C4-2B (cell line): ENCODE data around the gene SLC30A3.

Experiments
- H3K27ac ChIP-seq: fragments of 450-650 bp; 2 replicates; pipeline ENCODE4 v1.5.1; 2017
- ZFX ChIP-seq: fragments of 450-650 bp; IDR thresholded peaks from 2 replicates; pipeline ENCODE4 v1.6.1; 2017
- TF ChIP-seq, protein P1 (sequence below): fragments of 450-650 bp; conservative IDR thresholded peaks from 2 replicates; pipeline ENCODE4 v1.5.1; 2017; ENCODE audit warnings: mild to moderate bottlenecking

The SLC30A3 gene

DNA sequence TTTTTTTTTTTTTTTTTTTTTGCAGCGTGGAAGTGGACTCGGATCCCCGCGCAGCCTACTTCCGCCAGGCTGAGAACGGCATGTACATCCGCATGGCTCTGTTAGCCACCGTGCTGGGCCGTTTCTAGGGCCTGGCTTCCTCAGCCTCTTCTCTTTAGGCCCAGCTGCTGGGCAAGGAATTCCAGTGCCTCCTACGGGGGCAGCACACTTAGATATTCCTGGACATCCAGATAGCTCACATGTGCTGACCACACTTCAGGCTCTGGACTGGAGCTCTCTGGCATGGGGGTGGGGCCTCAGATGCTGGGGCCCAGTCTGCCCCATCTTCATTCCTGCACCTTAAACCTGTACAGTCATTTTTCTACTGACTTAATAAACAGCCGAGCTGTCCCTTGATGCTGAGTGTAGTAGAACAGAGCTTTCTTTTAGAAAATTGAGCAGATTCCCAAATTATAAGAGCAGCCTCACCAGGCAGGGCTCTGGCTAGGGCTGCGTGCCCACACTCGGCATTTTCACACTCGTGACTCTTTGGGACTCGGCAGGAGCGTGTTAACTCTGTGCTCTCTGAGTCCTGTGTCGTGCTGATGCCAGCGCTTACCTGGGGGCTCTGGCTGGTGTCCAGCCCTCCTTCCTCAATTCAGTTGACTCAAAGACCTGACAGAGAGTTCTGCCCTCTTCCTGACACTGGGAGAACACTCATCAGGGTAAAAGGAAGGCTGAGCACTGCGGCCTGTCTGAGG lies 19.3 kb downstream of the SLC30A3 start:
- no peak for TF ChIP-seq ZFX
- TF ChIP-seq, protein P1, sequence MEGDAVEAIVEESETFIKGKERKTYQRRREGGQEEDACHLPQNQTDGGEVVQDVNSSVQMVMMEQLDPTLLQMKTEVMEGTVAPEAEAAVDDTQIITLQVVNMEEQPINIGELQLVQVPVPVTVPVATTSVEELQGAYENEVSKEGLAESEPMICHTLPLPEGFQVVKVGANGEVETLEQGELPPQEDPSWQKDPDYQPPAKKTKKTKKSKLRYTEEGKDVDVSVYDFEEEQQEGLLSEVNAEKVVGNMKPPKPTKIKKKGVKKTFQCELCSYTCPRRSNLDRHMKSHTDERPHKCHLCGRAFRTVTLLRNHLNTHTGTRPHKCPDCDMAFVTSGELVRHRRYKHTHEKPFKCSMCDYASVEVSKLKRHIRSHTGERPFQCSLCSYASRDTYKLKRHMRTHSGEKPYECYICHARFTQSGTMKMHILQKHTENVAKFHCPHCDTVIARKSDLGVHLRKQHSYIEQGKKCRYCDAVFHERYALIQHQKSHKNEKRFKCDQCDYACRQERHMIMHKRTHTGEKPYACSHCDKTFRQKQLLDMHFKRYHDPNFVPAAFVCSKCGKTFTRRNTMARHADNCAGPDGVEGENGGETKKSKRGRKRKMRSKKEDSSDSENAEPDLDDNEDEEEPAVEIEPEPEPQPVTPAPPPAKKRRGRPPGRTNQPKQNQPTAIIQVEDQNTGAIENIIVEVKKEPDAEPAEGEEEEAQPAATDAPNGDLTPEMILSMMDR: no peak
- no peak overlapping the region for H3K27ac ChIP-seq

DNA sequence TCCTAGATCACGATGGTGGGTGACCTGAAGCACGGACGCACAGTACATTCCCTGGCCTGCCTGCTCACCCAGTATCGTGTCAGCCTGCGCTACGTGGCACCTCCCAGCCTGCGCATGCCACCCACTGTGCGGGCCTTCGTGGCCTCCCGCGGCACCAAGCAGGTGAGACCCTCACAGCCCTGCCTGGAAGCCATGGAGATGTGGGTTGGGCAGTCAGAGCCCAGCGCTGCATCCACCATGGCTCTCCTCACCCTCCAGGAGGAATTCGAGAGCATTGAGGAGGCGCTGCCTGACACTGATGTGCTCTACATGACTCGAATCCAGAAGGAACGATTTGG lies 20.3 kb downstream of the SLC30A3 start:
- TF ChIP-seq ZFX: no peak
- TF ChIP-seq, protein P1: no peak
- no peak overlapping the region for H3K27ac ChIP-seq

DNA sequence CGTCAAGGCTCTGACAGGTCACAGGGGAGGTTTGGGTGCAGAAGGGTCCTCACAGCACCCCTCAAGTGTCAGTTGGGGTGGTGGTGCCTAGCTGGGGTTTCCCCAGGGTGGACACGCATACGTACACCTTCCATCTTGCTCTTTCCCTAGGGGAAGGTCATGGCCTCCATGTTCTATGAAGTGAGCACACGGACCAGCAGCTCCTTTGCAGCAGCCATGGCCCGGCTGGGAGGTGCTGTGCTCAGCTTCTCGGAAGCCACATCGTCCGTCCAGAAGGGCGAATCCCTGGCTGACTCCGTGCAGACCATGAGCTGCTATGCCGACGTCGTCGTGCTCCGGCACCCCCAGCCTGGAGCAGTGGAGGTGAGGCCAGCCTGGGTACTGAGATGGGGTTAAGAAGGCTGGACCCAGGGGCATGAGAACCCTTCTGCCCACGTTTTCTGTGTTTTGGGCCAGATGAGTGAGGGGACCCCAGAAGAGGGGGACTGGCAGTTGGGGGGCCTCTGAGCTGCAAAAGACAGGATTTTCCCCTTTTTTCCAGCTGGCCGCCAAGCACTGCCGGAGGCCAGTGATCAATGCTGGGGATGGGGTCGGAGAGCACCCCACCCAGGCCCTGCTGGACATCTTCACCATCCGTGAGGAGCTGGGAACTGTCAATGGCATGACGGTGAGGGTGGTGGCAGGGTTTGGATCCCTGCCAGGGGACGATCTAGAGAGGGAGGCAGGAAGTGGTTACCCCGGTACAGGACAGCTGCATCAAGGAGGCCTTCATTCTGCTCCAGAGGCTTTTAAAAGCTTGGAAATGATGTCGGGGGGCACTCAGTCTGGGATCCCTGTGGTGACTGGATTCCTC lies 20.9 kb downstream of the SLC30A3 start:
- no peak for TF ChIP-seq ZFX
- TF ChIP-seq, protein P1: no peak
- H3K27ac ChIP-seq: no peak overlapping the region

DNA sequence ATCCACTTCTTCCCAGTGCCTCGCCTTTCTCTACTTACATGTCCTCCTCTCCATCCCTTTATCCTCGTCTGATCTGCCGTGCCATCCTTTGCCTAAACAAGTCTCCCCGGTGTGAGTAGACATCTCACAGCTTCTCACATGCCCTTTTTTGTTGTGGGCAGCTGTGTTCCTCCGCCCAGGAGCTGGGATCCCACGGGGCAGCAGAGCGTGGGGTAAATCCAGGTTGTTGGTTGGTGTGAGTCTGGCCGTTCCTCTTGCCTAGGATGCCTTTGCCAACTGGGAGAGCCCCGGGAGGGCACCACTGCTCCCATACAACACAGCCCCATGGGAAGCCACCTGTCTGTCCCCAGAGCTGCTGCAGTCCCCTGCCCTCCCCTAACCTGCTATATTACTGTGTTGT lies 22.4 kb downstream of the SLC30A3 start:
- no peak overlapping the region for H3K27ac ChIP-seq
- TF ChIP-seq ZFX: no peak
- TF ChIP-seq, protein P1: no peak

DNA sequence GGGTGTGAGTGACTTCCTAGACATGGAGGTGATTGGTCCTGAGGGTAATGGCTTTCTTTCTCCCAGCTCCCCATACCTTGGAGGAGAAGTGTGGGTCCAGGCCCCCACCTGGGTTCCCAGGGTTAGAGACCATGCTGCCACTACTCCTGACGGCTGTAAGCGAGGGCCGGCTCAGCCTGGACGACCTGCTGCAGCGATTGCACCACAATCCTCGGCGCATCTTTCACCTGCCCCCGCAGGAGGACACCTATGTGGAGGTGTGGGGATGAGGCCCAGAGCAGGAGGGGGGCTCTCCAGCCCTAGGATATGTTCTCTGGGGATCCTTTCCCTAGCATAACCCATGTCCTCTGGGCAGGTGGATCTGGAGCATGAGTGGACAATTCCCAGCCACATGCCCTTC lies 23.9 kb downstream of the SLC30A3 start:
- TF ChIP-seq, protein P1: no peak
- TF ChIP-seq ZFX: no peak
- no peak overlapping the region for H3K27ac ChIP-seq

DNA sequence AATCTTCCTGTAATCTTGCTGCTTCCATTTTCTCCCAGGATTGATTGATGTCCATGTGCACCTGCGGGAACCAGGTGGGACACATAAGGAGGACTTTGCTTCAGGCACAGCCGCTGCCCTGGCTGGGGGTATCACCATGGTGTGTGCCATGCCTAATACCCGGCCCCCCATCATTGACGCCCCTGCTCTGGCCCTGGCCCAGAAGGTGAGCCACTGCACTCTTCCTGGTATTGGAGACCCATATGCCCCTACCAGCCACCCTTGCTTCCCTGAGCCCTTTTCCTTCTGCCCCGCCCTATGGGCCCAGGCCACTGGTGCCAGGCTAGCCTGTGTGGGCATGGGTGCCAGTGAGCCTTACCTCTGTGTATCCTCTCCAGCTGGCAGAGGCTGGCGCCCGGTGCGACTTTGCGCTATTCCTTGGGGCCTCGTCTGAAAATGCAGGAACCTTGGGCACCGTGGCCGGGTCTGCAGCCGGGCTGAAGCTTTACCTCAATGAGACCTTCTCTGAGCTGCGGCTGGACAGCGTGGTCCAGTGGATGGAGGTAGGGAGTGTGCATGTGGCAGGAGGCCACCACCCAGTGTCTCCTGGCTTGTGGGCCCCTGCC lies 25.4 kb downstream of the SLC30A3 start:
- no peak overlapping the region for H3K27ac ChIP-seq
- TF ChIP-seq, protein P1: no peak
- no peak for TF ChIP-seq ZFX

DNA sequence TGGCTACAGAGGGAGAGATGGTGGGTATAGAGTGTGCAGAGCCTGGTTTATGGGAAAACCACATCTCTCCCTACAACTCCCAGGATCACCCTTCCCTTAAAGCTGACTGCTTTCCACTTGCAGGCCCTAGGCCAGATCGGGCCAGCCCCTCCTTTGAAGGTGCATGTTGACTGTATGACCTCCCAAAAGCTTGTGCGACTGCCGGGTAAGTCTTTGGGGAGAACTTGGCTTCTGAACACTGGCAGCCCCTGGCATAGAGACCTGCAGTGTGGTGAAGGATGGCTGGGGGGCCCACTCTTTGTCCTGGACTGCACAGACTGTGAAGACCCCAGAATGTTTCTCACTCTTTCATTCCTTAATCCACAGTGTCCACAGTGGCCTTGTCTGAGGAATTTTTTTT lies 26.2 kb downstream of the SLC30A3 start:
- H3K27ac ChIP-seq: no peak overlapping the region
- TF ChIP-seq, protein P1: no peak
- no peak for TF ChIP-seq ZFX
